HG03196 (cell line): ENCODE data around the gene PNMA6A.
"Not testable (repeated sequence)": the region's sequence is repeated elsewhere in the genome, so short reads cannot be mapped to it uniquely, and the experiment has no call there.

Experiments used
- ATAC-seq: cut with Tn5 transposase; IDR thresholded peaks from one replicate; pipeline ENCODE4 v1.9.1; 2021; ENCODE audit not compliant: unreplicated experiment

PNMA6A gene

DNA sequence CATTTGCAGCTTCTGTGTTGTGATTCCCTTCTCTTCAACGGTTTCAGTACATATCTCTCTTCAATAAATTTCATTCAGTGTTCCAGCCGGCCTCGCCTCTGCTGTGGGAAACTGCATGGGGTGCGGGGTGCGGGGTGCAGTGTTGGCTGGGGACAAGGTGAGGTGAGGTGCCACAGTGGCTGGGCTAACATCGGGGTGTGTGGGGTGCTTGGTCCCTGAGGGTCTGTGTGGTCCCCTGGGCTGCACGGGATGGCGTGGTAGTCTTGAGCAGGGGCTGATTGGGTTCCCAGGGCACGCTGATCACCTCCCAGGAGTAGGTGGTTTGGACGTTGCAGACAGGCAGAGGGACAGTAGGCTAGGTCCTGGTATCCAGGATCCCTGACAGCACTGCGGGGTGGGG lies 2.7 kb downstream of the PNMA6A start:
- no peak for ATAC-seq

DNA sequence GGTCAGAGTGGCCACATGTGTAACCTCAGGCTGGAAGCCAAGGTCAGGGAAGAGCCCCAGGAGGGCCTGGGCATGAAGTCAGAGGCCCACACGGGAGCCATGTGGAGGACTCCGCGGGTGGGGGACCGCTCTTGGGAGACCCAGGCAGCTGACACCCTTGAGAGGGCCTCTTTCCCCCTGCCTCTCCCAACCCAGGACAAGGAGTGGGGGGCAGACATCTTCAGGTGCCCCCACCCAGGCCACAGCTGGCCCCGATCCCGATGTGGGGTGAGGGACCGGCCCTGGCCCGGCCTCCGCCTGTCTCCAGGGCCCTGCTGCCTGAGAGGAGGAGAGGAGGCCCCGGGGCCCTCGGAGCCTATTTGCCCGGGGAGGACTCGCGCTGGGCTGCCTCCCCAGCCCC lies 3.1 kb downstream of the PNMA6A start:
- no peak for ATAC-seq

GRCh38 chrX:153077437-153078135 lies 5.3 kb downstream of the PNMA6A start:
- ATAC-seq = not testable (repeated sequence)

GRCh38 chrX:153083238-153083923 lies 11.1 kb downstream of the PNMA6A start:
- not testable (repeated sequence) for ATAC-seq

DNA sequence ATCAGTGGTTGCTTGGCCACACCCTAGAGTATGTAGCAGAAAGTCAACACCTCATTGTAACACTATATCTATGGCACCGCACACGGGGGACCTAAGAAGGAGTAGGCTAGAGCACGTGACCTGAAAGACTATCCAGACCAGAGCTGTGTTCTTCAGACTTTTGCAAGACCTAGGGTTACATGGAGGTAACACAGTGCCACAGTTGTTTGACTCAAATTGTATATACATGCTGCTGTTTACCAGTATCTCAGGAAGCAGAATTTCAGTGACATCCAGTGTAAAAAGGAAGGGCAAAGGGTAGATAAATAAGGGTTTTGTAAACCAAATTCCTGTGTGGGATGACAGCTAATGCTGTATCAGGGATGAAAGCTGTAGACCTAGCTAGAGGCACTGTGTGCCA lies 30.2 kb downstream of the PNMA6A start:
- ATAC-seq = no peak

- ATAC-seq = not testable (repeated sequence)
Measured at GRCh38 chrX:153104959-153105358, 32.7 kb downstream of the PNMA6A start.

- ATAC-seq = not testable (repeated sequence)
Measured at GRCh38 chrX:153106092-153106801, 34.0 kb downstream of the PNMA6A start.

DNA sequence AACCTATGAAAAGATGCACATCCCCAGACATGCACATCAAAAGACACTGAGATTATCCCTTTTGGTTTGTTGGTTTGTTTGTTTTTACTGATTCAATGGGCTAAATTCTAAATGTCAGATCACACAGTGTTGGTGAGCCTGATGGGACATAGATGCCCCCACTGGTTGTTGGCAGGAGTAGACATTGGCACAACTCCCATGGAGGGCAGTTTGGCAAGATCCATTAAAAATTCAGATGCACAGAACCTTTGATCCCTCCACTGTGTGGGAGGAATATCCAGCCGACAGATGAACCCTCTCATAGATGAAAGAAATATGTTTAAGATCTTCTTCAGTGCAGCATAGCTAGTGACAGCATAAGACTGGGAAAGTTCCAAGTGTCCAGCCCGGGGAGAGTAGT lies 38.5 kb downstream of the PNMA6A start:
- not testable (repeated sequence) for ATAC-seq

GRCh38 chrX:153113851-153114250 lies 41.6 kb downstream of the PNMA6A start:
- ATAC-seq = not testable (repeated sequence)

- ATAC-seq = not testable (repeated sequence)
Measured at GRCh38 chrX:153117754-153118153, 45.5 kb downstream of the PNMA6A start.

DNA sequence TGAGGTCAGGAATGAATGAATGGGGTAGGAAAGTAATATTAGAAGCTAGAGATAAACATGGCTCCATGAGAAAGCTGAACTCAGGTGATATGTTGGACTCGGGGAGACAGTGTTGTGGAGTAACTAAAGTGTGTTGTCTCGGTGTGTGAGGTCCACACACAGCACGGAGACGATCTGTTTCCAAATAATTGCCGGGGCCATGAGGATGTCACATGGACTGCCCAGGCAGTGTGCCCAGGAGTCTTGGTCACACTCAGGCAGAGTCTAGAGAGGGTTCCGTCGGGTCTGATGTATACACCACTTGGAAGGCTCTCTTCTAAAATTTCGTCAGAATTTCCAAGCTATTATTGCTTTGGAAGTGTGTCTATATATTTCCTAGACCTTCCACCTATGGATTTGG lies 48.0 kb downstream of the PNMA6A start:
- ATAC-seq = not testable (repeated sequence)

- not testable (repeated sequence) for ATAC-seq
Measured at GRCh38 chrX:153123468-153123867, 51.2 kb downstream of the PNMA6A start.
